GM19467 (cell line): ENCODE results near the gene FAM83E.
"Not testable (repeated sequence)": the region's sequence is repeated elsewhere in the genome, so short reads cannot be mapped to it uniquely, and the experiment has no call there.

Experiments used
- ATAC-seq: cut with Tn5 transposase; IDR thresholded peaks from one replicate; pipeline ENCODE4 v1.9.1; 2021; ENCODE audit warnings: mild to moderate bottlenecking, moderate library complexity; ENCODE audit not compliant: unreplicated experiment

The FAM83E gene

GRCh38 chr19:48587387-48587786 is 27.5 kb downstream of the FAM83E start:
- ATAC-seq, result no peak

GRCh38 chr19:48582168-48582567 is 32.7 kb downstream of the FAM83E start:
- no peak for ATAC-seq

- ATAC-seq, result no peak
These were observed 36.0 kb downstream of the FAM83E start for GRCh38 chr19:48578891-48579290.

- not testable (repeated sequence) for ATAC-seq
These were observed 37.0 kb downstream of the FAM83E start for GRCh38 chr19:48577908-48578307.

GRCh38 chr19:48575931-48576622 is 38.8 kb downstream of the FAM83E start:
- ATAC-seq, result no peak

GRCh38 chr19:48573163-48573505 is 41.7 kb downstream of the FAM83E start:
- ATAC-seq, result no peak

- ATAC-seq, result no peak
These were observed 43.3 kb downstream of the FAM83E start for GRCh38 chr19:48571378-48572162.

GRCh38 chr19:48569814-48570213 is 45.1 kb downstream of the FAM83E start:
- ATAC-seq, result no peak

GRCh38 chr19:48568345-48568886 is 46.5 kb downstream of the FAM83E start:
- no peak for ATAC-seq

- ATAC-seq, result no peak
These were observed 49.8 kb downstream of the FAM83E start for GRCh38 chr19:48565090-48565489.
